Raji (cell line): ENCODE results near the gene CSPG4.
A peak's percentile ranks its signal among the peaks of the same experiment; 100 is the strongest.

ENCODE experiments used
- POLR2A ChIP-seq: IDR thresholded peaks from 2 replicates; pipeline ENCODE4 v1.6.1; 2011; ENCODE audit warnings: low read depth, low read length, control low read depth; ENCODE audit not compliant: insufficient read depth

The CSPG4 gene

GRCh38 chr15:75745305-75745704, 32.7 kb upstream of the CSPG4 start:
- no peak for TF ChIP-seq POLR2A

GRCh38 chr15:75739791-75740190, 27.1 kb upstream of the CSPG4 start:
- TF ChIP-seq POLR2A, result no peak

DNA sequence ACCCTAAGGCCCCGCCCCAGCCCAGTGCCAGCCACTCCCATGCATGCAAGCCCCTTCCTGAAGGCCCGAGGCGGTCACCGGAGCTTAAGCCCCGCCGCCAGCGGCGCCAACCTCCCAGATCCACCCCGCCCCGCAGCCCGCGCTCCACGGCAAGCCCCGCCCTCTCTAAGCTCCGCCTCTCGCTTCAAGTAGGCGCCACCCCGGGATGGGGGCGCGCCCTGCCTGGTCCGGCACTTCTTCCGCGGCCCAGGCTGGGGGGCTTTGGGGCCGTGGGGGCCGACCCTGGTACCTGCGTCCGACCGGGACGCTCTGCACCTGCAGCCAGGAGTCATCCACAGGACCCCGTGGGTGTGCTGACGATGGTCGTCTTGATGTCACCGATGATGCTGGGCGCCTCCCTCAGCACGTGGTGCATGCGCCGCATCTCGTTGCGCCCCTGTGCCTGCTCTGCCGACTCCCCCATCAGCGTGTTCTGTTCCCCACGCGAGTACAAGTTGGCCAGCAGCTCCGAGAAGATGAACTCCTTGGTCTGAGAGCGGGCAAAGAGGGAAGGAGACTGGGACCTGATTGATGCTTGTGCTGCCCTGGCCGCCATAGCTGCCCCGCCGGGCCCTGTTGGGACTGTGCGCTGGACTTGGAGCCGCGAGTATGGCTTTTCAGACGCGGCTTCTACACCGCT, 26.1 kb upstream of the CSPG4 start:
- peak; percentile 67; the same call in 1 of the 2 replicates for TF ChIP-seq POLR2A

DNA sequence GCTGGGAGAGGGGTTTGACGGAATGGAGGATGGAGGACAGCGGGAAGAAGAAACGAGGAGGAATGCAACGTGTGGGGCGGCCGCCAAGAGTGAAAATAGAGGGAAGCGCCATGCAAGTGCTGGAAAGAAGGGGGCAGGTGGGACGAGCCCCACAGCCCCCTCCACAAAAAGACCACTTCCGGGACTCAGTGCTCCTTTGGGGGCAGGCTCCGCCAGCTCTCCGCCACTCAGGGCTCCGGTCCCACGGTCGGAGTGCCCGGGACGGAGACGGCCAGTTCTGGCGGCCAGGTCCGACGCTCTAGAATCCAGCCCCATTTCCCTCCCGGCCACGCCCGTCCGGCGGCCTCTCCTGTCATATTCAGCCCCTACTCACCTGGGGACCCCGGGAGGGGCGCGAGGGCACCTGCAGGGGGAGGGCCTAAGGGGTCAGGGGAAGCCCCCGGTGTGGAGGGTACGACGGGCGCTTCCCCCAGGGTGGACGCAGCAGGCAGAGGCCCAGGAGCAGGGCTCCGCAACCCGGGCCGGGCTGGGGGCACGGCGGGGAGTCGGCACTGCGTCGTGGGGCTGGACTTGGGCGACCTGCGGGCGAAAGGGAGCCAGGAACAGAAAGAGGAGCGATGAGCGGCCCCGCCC, 25.5 kb upstream of the CSPG4 start:
- TF ChIP-seq POLR2A, result no peak

- no peak for TF ChIP-seq POLR2A
These were observed 23.6 kb upstream of the CSPG4 start for GRCh38 chr15:75736256-75736655.

GRCh38 chr15:75733761-75734651, 21.4 kb upstream of the CSPG4 start:
- TF ChIP-seq POLR2A, result no peak

DNA sequence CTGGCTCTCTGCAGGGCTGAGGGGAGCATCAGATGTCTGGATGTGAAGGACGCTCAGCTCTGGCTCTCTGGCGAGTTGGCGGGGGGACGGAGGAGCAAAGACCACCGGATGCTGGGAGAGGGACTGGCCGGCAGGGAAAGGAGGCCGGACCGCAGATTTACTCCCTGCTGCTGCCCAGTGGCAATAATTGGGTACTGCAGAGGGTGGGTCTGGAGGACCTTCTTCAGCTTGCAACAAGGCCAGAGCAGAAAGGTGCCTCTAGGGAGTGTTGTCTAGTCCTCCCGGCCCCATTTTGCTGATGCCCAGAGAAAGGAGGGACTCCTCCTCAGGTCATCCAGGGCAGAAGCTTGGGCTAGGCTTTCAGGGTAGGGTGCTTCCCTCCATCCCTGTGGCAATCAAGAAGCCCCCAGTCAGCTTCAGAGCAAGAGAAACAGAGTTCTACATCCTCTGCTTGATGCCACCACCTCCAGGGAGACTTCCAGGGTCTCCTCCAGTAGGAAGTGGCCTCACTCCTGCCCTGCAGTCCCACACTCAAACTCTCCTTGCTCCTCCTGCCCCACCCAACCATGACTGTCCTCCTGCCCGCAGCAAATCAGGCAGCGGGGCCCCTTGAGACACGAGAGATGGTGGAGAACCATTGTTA, 20.3 kb upstream of the CSPG4 start:
- no peak for TF ChIP-seq POLR2A

DNA sequence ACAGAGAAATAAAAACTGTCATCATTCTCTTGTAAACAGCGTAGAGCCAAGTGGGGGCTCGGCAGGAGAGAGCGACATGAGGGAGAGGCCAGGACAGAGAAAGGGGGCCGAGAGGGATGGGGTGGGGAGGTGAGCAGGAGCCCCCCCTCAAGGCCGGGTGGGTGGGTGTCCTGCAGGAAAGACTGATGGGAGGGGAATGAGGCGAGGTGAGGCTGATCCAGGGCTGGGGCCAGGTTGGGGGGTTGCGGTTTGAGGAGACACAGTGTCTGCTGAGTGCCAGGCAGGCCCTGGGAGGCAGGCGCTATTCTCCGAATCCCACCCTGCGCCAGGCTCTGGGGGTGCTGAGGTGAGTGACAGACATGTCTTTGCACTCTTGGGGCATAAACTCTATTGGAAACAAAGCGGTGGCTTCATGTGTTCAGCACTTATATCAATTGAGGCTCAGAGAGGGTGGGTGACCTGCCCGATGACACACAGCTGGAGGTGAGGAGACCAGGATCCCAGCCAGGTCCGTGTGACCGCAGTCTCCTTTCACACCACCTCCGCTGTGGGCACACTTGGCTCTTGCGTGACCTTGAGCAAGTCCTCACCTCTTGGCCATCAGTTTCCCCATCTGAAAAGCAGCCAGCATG, 19.6 kb upstream of the CSPG4 start:
- no peak for TF ChIP-seq POLR2A

DNA sequence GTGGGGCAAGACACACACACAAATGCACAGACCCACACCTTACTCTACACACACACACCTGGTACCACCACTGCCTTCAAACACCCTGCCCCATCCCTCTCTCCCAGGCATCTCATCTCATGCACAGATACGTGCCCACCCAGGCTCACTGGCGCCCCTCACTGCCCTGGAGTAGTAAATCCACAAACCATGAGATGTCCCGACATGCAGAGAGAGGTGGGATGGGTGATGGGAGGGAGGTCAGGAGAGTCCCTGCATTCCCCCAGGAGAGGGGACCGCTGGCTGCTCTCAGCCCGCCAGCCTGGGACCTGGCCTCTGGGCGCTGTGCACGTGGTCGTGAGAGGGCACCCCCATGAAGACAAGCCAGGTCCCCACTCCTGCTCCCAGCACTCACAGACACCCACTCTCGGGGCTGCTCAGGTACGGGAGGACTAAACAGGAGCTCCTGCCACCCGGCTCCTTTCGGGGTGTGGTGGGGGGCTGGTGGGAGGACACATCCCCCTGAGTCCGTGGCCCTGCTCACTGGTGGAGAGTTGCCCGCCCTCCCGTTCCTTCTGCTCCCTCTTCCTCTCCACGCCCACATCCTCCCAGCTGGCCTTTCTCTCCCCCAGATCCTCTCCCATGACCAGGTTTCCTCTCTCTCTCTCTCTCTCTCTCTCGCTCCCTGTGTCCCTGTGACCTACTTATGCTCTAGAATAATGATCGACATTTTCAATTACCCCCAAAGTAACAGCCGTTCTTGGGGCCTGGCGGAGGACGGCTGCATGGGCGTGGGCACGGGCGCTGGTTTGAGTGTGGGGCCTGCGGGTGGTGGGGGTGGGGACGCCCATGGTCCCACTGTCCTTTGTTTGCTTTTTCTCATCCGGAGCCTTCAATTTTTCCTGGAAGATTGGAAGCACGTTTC, 18.9 kb upstream of the CSPG4 start:
- TF ChIP-seq POLR2A, result no peak

DNA sequence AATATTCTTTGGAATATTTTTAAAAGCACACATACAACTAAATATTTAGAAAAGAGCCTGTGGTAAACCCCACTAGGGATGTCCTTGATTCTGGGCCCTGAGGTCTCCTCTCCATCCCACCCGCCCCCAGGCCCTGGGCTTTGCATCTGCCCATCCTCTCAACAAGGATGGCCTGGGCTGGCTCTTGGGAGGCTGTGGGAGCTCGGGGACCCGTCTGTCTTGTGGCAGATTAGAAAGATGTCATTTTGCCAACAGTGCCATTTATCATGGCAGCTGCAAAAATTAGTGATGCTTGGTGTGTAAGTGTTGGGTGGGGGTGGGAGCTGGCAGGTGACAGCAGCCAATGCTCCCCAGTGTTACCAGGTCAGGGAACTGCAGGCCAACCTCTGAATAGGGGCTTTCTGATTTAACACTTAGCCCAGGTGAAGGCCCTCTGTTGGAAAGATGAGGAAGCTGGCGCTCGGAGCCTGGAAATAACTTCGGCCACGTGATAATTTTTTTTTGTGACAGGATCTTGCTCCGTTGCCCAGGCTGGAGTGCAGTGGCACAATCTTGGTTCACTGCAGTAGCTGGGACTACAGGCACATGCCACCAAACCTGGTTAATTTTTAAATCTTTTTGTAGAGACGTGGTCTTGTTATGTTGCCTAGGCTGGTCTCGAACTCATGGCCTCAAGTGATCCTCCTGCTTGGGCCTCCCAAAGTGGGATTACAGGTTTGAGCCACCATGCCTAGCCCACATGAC, 16.9 kb upstream of the CSPG4 start:
- no peak for TF ChIP-seq POLR2A

DNA sequence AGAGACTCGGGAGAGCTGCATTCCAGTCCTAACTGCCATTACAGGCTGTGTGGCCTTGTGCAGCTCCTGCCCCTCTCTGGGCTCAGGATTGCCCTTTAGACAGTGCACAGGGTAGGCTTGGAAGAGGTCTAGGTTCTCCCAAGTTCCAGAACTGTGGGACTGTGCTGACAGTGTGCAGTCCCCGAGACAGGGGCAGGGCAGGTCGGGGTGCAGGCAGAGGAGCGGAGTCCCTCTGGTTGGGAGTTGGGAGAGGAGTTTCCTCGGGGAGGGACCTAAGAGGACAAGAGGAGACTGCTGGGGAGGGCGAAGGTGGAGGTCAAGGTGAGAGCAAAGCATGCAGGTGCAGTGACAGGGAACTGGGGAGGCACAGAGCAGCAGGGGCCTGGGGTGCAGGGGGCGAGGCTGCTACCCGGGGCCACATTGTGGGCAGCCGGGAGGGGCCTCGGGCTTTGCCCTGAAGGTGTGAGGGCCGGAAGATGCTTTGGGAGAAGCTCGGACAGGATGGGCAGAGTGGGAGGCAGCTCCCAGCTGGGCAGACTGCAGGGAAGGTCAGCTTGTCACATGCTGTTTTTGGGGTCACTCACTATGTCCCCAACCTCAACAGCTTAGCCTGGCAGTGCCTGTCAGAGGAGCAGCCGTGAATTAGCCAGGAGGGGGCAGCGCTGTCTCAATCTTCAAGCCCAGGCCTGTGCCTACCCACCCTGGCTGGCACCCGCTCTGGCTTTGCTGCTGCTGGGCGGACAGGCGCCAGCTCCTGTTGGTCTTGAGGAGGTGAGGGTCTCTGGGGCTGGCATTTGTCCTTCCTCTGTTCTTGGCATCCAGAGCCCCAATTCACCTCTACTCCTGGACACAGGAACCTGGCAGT, 15.4 kb upstream of the CSPG4 start:
- no peak for TF ChIP-seq POLR2A

- no peak for TF ChIP-seq POLR2A
These were observed 14.4 kb upstream of the CSPG4 start for GRCh38 chr15:75727031-75727531.
